HG02798 (cell line): ENCODE results near the gene MADCAM1.

Source experiments
- ATAC-seq: cut with Tn5 transposase; IDR thresholded peaks from one replicate; pipeline ENCODE4 v1.9.1; 2021; ENCODE audit warnings: mild to moderate bottlenecking; ENCODE audit not compliant: unreplicated experiment, poor library complexity

The MADCAM1 gene

DNA sequence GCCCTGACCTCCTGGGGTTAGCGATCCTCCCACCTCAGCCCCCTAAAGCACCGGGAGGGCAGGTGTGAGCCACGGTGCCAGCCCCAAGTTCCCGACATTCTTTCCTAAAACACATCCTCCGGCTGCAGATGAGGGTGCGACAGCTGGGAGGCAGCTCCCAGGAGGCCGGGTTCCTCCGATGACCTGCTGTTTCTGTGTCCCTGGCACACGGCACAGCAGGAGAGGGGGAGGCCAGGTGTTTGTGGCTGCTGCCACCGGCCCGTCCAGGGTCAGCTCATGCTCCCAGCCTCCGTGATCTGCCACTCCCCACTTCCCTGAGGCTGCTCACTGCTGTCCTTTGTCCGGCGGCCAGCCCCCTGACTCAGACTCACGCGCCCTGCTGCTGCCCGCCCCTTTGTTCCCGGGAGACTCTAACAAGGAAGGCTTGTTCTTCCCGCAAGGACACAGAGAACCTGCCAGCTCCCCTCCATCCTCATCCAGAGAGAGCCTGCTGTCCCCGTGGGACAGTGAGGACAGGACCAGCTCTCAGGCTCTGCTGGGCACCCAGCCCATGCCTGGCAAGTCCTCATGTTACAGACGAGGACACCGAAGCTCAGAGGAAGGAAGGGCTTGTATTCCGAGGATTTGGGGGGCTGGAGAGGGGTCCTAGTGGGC, 10.6 kb upstream of the MADCAM1 start:
- ATAC-seq = no peak

DNA sequence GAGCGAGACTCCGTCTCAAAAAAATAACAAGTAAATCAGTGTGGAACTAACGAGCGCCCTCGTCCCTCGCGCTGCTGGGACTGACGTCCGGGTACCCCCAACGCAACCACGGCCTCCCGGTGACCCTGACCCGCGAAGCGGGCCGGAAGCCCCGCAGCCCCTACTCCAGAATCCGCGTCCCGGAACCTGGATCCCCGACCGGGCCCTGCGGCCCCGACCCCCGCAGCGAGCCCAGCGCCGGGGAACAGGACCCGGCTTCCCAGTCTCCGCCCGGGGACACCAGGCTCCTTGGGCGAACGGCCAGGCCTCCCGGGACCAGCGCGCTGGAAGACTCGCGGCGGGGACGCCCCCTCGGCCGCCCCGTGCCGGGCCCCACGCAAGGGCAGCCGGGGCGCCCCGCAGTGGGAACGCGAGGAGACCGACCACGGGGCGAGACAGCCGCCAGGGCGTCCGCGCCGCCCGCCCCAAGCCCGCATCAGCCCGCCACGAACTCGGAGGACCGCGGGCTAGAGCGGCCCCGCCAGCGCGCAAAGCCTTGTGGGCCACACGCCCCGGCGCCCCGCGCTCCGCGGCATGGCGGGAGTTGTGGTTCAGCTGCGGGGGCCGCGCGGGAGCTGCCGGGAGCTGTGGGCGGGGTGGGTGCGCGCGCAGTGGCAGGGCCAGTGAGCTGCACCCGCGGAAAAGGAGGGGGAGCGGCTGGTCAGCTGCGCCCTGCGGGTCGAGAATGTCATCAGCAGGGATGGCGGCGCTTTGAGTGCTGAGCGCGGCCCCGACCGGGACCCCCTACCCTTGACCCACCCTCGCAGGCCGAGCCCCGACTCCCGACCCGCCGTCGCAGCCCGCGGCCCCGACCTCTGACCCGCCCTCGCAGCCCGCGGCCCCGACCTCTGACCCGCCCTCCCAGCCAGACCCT, 7.5 kb upstream of the MADCAM1 start:
- peak; percentile 72 for ATAC-seq

DNA sequence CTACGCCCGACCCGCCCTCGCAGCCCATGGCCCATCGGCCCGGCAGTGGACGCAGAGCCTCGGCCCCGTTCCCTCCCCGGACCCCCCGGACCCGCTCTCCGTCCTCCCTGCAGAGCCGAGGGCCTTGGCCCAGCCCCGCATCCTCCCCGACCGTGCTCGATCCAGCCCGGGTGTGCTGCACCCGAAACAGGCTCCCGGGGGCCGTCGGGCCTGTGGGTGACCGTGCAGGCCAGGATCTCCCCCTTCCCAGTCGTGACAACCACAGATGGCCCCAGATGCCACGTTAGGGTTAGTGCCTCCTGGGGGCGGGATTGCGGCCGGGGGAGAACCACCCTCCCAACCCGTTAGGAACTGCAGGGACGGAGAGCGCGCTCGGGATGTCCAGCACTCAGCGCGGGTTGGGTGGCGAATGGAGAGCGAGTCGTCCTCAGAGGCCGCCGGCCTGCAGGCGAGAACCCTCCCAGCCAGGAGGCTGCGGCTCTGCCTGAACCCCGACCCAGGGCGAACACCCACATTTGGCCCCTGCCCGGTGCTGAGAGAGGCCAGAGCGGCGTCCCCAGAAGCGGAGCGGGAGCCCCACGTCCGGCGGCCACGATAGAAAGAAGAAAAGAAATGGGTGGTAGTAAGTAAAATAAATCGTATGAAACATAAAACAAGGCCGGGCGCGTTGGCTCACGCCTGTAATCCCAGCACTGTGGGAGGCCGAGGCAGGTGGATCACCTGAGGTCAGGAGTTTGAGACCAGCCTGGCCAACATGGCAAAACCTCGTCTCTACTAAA, 6.7 kb upstream of the MADCAM1 start:
- no peak for ATAC-seq

DNA sequence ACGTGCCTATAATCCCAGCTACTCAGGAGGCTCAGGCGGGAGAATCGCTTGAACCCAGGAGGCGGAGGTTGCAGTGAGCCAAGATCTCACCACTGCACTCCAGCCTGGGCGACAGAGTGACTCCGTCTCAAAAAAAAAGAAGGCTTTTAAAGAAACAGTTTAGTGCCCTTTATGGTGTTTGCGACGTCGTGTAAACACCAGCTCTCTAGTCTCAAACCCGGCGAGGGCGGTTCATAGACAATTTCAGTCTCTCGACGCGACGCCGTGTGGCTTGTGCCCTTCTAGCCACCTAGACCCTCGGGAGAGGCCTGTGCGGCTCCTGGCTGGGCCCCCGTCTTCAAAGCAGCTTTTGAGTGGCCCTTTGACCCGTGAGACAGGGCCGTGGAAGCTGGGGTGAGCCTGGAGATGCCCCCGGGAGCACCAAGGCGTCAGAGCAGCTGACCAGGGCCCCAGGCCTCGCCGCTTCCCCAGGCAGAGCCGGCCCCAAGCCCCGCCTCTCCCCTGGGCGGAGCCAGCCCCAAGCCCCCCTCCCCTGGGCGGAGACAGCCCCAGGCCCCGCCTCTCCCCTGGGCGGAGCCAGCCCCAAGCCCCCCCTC, 5.0 kb upstream of the MADCAM1 start:
- ATAC-seq = no peak

DNA sequence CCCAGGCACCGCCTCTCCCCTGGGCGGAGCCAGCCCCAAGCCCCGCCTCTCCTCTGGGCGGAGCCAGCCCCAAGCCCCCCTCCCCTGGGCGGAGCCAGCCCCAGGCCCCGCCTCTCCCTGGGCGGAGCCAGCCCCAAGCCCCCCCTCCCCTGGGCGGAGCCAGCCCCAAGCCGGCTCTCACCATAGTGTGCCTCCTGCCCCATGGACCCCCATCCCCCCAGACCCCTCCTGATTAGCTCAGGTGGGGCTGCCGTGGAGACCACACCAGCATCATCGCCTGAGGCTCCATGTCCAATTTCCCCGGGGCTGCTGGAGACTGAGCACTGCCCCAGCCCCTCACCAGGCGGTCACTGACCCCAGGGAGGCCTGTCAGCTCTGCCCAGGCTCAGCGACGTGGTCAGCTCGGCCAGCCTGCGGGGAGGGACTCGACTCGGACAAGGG, 4.2 kb upstream of the MADCAM1 start:
- ATAC-seq = no peak

DNA sequence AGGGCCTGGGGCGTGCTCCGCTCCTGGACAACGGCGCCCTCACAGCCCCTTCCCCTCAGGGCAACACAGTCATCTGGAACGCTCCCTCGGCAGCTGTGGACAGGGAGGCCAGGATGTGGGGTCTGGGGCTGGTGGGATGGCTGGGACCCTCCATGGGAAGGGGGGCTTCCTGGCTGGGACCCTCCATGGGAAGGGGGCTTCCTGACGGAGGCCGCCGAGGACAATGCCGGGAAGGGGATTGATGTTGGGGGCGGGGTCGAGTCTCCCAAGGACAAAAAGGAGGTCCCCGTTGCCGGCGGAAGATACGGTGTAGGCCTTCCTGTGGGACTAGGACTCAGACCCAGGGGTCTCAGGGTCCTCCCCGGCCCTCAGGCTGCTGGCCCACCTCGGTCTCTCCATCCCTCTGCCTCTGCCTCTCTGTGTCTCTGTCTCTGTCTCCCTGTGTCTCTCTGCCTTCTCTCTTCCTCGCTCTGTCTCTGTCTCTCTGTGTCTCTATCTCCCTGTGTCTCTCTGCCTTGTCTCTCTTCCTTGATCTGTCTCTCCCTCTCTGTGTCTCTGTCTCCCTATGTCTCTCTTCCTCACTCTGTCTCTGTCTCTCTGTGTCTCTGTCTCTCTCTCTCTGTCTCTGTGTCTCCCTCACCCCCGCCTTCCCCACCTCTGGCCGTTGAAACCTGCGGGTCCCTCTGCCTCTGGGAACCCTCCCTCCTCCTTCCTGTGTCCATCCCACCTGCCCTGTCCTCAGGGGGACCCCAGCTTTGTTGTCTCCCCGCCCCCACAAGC, 2.7 kb upstream of the MADCAM1 start:
- no peak for ATAC-seq

DNA sequence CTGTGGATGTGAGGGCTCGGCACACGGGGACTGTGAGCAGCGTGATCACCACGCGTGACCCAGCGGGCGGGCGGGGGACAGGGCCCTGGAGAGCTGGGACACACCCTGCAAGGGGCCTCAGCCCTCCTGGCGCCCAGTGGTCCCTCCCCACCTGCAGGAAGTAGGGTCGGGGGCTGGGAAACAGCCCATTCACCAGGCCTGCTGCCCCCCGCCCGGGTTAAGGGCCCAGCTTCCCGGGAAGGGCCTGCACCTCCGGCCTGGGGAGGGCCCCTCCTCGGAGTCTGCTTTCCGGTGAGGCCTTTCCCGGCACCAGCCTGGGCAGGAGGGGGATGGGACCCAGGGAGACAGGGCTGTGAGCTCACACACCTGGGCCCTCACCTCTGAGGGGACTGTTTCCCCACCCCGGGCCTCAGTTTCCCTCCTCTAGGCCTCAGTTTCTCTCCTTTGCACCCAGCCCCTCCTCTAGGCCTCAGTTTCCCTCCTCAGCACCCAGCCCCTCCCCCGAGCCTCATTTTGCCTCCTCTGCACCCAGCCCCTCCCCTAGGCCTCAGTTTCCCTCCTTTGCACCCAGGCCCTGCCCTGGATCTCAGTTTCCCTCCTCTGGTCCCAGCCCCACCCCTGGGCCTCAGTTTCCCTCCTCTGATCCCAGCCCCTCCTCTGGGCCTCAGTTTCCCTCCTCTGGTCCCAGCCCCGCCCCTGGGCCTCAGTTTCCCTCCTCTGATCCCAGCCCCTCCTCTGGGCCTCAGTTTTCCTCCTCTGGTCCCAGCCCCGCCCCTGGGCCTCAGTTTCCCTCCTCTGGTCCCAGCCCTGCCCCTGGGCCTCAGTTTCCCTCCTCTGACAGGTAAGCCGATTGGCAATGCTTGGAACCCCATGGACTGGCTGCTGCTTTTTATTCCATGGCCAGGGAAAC, 1.9 kb upstream of the MADCAM1 start:
- ATAC-seq = no peak

DNA sequence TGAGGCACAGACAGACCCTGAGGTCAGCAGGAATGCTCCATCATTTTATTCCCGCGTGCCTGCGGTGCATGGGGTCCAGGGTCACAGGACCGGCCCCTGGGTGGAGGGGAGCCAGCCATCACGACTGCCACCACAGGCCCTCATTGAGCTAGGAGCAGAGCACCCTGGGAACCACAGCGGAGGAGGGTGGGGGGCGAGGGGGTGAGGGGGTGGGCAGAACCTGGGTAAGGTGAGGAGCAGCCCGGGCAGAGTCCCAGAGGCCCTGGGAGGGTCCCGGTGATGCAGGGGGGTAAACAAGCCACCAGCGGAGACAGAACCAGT, 1.2 kb upstream of the MADCAM1 start:
- no peak for ATAC-seq

DNA sequence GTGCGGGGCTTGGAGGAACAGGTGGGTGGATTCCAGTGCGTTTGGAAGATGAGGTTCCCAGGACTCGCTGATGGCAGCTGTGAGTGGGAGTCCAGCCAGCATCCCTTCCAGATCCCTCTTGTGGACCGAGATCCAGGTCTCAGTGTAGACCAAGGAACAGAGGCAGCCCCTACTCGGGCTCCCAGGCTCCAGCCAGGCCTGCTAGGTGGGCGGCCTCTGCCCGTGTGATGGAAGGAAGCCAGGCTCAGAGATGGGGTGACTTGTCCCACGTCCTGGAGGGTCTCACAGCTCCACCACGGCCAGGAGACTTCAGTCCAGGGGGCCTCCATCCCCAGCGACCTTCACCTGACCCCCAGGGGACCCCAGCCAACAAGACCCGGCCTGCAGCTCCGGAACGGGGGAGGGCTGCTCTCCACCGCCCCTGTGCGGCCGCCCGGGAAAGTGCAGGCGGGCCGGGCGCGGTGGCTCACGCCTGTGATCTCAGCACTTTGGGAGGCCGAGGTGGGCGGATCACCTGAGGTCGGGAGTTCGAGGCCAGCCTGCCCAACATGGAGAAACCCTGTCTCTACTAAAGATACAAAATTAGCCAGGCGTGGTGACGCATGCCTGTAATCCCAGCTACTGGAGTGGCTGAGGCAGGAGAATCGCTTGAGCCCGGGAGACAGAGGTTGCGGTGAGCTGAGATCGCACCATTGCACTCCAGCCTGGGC, 729 bp upstream of the MADCAM1 start:
- ATAC-seq = no peak

DNA sequence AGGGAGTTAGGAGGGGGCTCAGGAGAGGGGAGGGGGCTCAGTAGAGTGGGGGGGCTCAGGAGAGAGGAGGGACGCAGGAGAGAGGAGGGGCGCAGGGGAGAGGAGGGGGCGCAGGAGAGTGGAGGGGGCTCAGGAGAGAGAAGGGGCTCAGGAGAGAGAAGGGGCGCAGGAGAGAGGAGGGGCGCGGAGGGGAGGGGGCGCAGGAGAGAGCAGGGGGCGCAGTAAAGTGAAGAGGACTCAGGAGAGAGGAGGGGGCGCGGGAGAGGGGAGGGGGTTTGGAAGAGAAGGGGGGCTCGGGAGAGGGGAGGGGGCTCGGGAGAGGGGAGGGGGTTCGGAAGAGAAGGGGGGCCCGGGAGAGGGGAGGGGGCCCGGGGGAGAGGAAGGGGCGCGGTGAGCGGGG, 700 bp downstream of the MADCAM1 start:
- ATAC-seq = no peak

DNA sequence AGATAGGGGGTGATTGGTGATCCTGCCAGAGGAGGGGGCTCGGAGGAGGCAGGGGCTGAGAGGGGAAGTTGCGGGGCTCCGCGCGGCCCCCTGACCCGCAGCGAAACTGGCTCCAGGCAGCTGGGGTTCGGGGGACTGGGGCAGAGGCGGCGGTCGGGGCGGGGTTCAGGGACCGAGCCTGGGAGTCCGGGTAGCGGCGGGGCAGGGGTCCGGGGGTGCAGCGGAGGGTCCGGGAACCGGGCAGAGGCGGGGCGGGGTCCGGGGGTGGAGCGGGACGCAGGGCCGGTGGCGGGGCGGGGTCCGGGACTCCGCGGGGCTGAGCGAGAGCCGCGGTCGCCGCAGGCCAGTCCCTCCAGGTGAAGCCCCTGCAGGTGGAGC, 1.2 kb downstream of the MADCAM1 start:
- no peak for ATAC-seq

DNA sequence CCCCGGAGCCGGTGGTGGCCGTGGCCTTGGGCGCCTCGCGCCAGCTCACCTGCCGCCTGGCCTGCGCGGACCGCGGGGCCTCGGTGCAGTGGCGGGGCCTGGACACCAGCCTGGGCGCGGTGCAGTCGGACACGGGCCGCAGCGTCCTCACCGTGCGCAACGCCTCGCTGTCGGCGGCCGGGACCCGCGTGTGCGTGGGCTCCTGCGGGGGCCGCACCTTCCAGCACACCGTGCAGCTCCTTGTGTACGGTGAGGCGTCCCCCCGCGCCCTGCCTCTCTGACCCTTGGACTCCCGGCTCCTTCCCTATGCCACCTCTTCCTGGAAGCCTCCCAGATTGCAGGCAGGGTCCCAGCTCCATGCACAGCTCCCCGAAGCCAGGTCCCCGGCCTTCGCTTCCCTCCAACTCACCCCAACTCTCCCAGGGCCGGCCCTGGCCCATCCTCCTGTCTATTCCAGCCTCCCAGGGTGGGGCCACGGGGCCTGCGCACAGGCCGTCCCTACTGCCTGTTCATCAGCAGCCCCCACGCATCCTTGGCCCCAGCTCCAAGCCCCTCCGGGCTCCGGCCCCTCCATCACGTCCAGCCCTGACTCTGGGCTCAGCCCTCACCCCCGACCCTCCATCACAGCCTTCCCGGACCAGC, 1.7 kb downstream of the MADCAM1 start:
- ATAC-seq = no peak

DNA sequence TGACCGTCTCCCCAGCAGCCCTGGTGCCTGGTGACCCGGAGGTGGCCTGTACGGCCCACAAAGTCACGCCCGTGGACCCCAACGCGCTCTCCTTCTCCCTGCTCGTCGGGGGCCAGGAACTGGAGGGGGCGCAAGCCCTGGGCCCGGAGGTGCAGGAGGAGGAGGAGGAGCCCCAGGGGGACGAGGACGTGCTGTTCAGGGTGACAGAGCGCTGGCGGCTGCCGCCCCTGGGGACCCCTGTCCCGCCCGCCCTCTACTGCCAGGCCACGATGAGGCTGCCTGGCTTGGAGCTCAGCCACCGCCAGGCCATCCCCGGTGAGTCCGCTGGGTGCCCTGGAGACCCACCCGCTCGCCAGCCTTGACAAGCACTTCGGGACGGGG, 2.2 kb downstream of the MADCAM1 start:
- ATAC-seq = no peak

DNA sequence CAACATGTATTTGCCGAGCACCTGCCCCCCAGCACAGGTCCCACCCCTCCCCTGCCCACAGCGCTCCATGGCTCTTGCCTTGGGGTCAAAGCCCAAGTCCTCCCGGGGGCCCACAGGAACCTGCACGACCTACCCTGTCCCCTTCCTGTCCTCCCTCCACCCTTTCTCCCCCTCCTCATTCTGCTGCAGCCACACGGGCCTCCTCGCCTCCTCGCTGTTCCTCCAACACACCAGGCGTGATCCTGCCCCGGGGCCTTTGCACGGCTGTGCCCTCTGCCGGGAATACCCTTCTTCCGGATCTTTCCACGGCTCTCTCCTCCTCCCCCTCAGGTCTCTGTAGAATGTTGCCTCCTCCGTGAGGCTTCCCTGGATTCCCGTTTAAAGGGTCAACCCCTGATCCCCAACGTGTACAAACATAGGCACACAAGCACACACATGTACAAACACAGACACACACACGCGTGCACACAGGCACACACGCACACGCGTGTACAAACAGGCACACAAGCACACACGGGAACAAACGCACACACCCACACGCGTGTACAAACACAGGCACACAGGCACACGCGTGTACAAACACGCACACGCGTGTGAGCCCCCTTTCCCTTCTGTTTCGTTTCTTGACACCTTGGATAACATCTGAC, 2.8 kb downstream of the MADCAM1 start:
- no peak for ATAC-seq

DNA sequence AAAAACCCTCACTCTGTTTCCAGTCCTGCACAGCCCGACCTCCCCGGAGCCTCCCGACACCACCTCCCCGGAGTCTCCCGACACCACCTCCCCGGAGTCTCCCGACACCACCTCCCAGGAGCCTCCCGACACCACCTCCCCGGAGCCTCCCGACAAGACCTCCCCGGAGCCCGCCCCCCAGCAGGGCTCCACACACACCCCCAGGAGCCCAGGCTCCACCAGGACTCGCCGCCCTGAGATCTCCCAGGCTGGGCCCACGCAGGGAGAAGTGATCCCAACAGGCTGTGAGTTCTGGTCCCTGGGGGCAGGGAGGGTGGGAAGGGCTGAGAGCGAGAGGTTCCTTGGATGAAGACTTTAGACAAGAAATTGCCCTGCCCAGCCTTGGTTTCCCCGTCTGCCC, 5.4 kb downstream of the MADCAM1 start:
- no peak for ATAC-seq

DNA sequence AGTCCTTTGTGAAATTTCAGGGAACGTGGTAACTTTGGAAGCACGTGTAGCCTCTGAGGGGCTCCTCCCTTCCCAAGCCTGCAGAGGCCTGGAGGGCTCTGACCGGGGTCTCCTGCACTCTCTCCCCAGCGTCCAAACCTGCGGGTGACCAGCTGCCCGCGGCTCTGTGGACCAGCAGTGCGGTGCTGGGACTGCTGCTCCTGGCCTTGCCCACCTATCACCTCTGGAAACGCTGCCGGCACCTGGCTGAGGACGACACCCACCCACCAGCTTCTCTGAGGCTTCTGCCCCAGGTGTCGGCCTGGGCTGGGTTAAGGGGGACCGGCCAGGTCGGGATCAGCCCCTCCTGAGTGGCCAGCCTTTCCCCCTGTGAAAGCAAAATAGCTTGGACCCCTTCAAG, 8.3 kb downstream of the MADCAM1 start:
- no peak for ATAC-seq

DNA sequence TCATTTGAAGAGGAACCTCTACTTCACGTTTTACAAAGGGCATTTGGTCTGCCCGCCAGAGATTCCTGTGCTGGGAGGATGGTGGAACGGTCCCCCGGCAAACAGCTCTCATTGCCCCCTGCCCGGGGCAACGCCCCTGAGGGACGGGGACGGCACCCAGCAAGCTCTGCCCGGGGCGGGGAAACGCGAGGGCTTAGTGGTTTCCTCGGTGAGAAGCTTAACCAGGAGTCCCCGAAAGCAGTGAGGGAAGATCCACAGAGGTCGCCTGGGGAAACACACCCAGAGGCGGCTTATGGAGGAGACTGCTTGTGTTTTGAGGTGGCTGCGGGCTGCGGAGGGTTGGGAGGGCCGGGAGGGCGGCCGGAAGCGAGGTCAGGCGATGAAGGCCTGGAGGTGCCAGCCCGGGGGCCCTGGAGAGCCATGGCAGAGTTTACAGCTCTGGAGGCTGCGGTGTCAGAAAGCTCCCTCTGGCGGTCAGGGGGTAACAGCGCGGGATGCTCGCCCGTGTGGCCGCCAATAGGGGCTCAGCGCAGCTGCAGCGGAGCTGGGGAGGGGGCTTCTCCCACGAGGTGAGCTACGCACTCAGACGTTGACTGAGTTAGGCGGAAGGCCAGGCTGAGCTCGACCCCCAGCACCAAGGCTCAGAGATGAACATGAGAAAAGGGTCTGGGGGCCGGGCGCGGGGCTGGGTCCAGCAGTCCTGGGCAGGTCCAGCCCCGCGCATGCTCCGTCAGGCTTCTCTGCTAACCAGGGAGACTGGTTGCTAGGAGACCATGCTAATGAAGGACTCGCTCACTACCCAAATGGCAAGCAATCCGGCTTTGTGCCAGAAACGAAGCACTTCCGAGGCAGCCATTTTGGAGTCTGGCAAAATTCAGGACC, 10.4 kb downstream of the MADCAM1 start:
- peak; percentile 76 for ATAC-seq
